Measurements from ENCODE around the gene BHLHE41.

The BHLHE41 gene

GRCh38 chr12:26150736-26151450 lies 26.1 kb upstream of the BHLHE41 start:
- no peak for TF ChIP-seq POLR2A (IDR thresholded peaks at IDR 0.05; ENCODE audit: low read depth, low read length)
- FAIRE-seq (peak; percentile 6), DNase-seq (ENCODE audit: insufficient read length, low spot score) (no peak)

GRCh38 chr12:26149968-26150500 lies 25.2 kb upstream of the BHLHE41 start:
- TF ChIP-seq POLR2A (IDR thresholded peaks at IDR 0.05; ENCODE audit: low read depth, low read length), result no peak
- DNase-seq (ENCODE audit: insufficient read length, low spot score) (no peak), FAIRE-seq (no peak)

- DNase-seq (ENCODE audit: insufficient read length, low spot score) (no peak), FAIRE-seq (no peak)
- no peak for TF ChIP-seq POLR2A (IDR thresholded peaks at IDR 0.05; ENCODE audit: low read depth, low read length)
Measured at GRCh38 chr12:26148291-26148690, 23.5 kb upstream of the BHLHE41 start.

- FAIRE-seq, result no peak
- TF ChIP-seq POLR2A (IDR thresholded peaks at IDR 0.05; ENCODE audit: low read depth, low read length), result no peak
Measured at GRCh38 chr12:26143291-26143690, 18.5 kb upstream of the BHLHE41 start.

GRCh38 chr12:26138860-26139259 lies 14.0 kb upstream of the BHLHE41 start:
- DNase-seq (ENCODE audit: insufficient read length, low spot score), result no peak
- TF ChIP-seq POLR2A (IDR thresholded peaks at IDR 0.05; ENCODE audit: low read depth, low read length), result no peak
- FAIRE-seq, result no peak

More at GRCh38 chr12:26143291-26143690, 18.5 kb upstream of the BHLHE41 start:
- DNase-seq (ENCODE audit: insufficient read length, low spot score), result no peak

GRCh38 chr12:26136688-26137087 lies 11.9 kb upstream of the BHLHE41 start:
- FAIRE-seq, result no peak
- no peak for DNase-seq (ENCODE audit: insufficient read length, low spot score)
- TF ChIP-seq POLR2A (IDR thresholded peaks at IDR 0.05; ENCODE audit: low read depth, low read length), result no peak

GRCh38 chr12:26135571-26135970 lies 10.7 kb upstream of the BHLHE41 start:
- DNase-seq (ENCODE audit: insufficient read length, low spot score) (no peak), FAIRE-seq (no peak)
- no peak for TF ChIP-seq POLR2A (IDR thresholded peaks at IDR 0.05; ENCODE audit: low read depth, low read length)

- TF ChIP-seq POLR2A (IDR thresholded peaks at IDR 0.05; ENCODE audit: low read depth, low read length), result no peak
- peak; percentile 97 for FAIRE-seq
- peak; percentile 42 for DNase-seq (ENCODE audit: insufficient read length, low spot score)
Measured at GRCh38 chr12:26135010-26135420, 10.2 kb upstream of the BHLHE41 start.

- FAIRE-seq, result no peak
- no peak for TF ChIP-seq POLR2A (IDR thresholded peaks at IDR 0.05; ENCODE audit: low read depth, low read length)
- no peak for DNase-seq (ENCODE audit: insufficient read length, low spot score)
Measured at GRCh38 chr12:26134540-26134939, 9.7 kb upstream of the BHLHE41 start.

GRCh38 chr12:26133521-26133920 lies 8.7 kb upstream of the BHLHE41 start:
- DNase-seq (ENCODE audit: insufficient read length, low spot score) (no peak), FAIRE-seq (no peak)

GRCh38 chr12:26132866-26133265 lies 8.0 kb upstream of the BHLHE41 start:
- FAIRE-seq (no peak), DNase-seq (ENCODE audit: insufficient read length, low spot score) (no peak)
- TF ChIP-seq POLR2A (IDR thresholded peaks at IDR 0.05; ENCODE audit: low read depth, low read length), result no peak

More at GRCh38 chr12:26133521-26133920, 8.7 kb upstream of the BHLHE41 start:
- TF ChIP-seq POLR2A (IDR thresholded peaks at IDR 0.05; ENCODE audit: low read depth, low read length), result no peak

GRCh38 chr12:26131936-26132335 lies 7.1 kb upstream of the BHLHE41 start:
- DNase-seq (ENCODE audit: insufficient read length, low spot score) (no peak), FAIRE-seq (no peak)
- no peak for TF ChIP-seq POLR2A (IDR thresholded peaks at IDR 0.05; ENCODE audit: low read depth, low read length)

GRCh38 chr12:26130728-26131127 lies 5.9 kb upstream of the BHLHE41 start:
- no peak for FAIRE-seq
- DNase-seq (ENCODE audit: insufficient read length, low spot score), result no peak
- TF ChIP-seq POLR2A (IDR thresholded peaks at IDR 0.05; ENCODE audit: low read depth, low read length), result no peak

- DNase-seq (ENCODE audit: insufficient read length, low spot score), result no peak
- FAIRE-seq, result no peak
- no peak for TF ChIP-seq POLR2A (IDR thresholded peaks at IDR 0.05; ENCODE audit: low read depth, low read length)
Measured at GRCh38 chr12:26128168-26128567, 3.3 kb upstream of the BHLHE41 start.

- no peak for TF ChIP-seq POLR2A (IDR thresholded peaks at IDR 0.05; ENCODE audit: low read depth, low read length)
- no peak for FAIRE-seq
Measured at GRCh38 chr12:26127404-26127803, 2.6 kb upstream of the BHLHE41 start.

More at GRCh38 chr12:26127404-26127803, 2.6 kb upstream of the BHLHE41 start:
- no peak for DNase-seq (ENCODE audit: insufficient read length, low spot score)
